SK-N-MC (cell line): Measurements from ENCODE around the gene MED1.

Source experiments
- EZH2 ChIP-seq: fragments of 200-600 bp; sonication (generic); IDR thresholded peaks from one replicate; pipeline ENCODE4 v1.6.1; 2017; ENCODE audit warnings: antibody characterized with exemption
- FOXP2 ChIP-seq: optimal IDR thresholded peaks from 2 replicates; pipeline ENCODE3; 2011; ENCODE audit warnings: mild to moderate bottlenecking, moderate library complexity; ENCODE audit not compliant: insufficient read depth; ENCODE audit errors: extremely low read length, control extremely low read depth
- POLR2AphosphoS5 ChIP-seq: IDR thresholded peaks from 2 replicates; pipeline ENCODE4 v1.6.1; 2012; ENCODE audit warnings: mild to moderate bottlenecking, low read depth, low read length, borderline replicate concordance

DNA sequence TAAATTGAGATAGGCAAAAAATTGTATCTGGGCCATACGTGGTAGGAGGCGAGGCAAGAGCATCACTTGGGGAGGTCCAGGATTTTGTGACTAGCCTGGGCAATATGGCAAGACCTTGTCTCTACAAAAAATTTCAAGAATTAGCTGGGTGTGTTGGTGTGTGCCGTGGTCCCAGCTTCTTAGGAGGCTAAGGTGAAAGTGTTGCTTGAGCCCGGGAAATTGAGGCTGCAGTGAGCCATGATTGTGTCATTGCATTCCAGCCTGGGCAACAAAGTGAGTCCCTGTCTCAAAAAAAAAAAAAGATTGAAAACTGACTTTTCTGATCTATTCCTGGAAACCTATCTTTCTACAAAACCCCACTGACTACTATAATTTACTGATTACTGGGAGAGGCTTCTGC, 36.9 kb upstream of the MED1 start:
- TF ChIP-seq POLR2AphosphoS5 (no peak), EZH2 (no peak), FOXP2 (no peak)
